Measurements from ENCODE around the gene TMEFF1.

Gene TMEFF1

DNA sequence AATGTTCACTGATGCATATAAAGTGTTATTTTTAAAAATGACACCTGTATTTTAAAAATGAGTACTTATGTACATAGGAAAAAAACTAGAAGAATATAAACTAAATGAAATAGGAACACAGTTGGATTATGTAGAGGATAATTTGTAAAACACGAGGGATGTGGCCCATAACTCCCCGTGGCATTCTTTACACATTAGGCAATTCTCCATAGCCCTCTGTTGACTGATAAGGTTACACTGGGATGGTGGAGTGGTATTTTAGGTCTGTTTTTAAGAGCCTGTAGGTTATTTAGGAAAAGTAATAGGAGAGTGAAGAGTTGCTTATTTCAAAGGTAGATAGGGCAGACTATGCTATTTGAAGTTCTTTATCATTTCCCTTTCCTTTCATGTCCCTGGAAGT, 106.7 kb downstream of the TMEFF1 start:
- no peak for DNase-seq

- DNase-seq: peak in 1 of 2 experiments; percentile 11
Measured at GRCh38 chr9:100580257-100580656, 107.3 kb downstream of the TMEFF1 start.

- DNase-seq: no peak
Measured at GRCh38 chr9:100581081-100581480, 108.1 kb downstream of the TMEFF1 start.

DNA sequence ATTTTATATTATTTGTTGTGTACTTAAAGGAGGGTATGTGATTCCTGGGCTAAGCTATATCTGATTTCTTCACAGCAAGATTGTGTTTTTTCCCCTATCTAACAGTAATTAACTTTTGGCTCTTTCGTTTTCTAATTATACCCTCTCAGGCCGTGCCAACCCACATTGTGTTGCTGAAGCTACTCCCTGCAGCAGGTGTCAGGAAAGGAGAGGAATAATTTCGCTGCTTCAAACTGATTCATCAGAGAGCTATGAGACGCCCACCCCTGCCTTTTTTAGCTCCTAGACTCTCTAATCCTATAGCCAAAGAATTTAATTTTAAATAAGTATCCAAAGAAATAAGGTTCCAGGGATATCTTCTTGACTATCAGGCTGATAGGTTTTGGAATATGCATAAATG, 108.7 kb downstream of the TMEFF1 start:
- no peak for DNase-seq

DNA sequence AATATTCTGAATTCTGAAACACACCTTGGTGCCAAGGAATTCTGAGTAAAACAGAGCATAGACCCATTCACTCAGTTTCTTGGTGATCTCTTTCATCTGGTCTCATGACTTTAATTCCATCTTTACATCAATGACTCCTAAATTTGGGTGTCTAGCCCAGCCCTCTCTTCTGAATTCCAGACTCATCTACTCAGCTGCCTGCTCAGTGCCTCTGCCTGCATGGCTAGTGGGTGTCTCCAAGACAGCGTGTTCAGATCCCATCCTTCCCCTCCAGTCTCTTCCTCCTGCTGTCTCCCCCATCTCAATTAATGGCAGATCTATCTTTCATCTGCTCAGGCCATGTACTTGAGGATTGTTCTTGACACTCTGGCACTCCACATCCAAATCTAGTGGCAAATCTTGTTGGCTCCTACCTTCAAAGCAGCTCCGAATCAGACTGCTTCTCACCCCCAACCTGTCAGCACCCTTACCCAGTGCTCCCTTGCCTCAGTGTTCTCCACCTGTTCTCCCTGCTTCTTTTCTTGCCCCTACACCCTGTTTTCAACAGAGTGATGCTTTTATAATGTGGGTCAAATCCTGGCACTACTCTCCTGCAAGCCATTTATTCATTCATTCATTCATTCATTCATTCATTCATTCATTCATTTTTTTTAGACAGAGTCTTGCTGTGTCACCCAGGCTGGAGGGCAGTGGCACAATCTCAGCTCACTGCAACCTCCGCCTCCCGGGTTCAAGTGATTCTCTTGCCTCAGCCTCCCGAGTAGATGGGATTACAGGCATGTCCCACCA, 110.3 kb downstream of the TMEFF1 start:
- no peak for DNase-seq

DNA sequence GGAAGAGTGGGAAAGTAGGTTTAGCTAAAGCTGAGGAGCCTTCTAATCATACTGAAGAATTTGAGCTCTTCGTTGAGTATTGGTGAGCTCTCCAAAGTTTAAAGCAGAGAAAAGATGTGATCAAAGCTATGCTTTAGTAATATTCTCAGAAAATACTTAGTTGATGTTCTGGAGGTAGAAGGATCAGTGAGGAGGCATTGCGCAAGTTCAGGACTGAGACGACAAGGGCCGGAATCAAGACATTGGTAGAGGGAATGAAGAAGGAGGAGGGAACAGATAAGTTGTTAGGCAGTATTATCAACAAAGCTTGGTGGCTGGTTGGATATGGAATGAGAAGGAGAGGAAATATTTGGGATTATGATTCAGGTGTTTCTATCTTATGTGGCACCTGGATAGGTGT, 112.0 kb downstream of the TMEFF1 start:
- no peak for DNase-seq

GRCh38 chr9:100586093-100586492, 113.1 kb downstream of the TMEFF1 start:
- DNase-seq: no peak

- no peak for DNase-seq
Measured at GRCh38 chr9:100587375-100587774, 114.4 kb downstream of the TMEFF1 start.

GRCh38 chr9:100589582-100589981, 116.6 kb downstream of the TMEFF1 start:
- no peak for DNase-seq

DNA sequence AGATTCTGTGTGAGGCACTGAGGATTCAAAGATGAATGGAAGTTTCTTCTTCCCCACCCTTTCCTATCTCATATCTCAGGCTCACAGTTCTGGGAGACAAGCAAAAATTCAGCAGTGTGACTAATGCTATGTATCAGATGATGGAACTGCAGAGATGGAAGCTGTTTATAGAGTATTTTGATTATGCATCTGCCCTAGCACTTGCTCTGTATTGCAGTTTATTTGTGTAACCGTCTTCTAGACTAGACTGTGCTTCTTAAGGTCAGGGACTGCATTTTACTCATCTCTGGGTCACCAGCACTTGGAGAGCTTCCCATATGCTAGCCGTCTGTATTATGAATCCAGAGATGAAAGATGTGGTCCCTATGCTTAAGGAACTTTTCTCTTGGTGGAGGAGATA, 117.5 kb downstream of the TMEFF1 start:
- DNase-seq: no peak

DNA sequence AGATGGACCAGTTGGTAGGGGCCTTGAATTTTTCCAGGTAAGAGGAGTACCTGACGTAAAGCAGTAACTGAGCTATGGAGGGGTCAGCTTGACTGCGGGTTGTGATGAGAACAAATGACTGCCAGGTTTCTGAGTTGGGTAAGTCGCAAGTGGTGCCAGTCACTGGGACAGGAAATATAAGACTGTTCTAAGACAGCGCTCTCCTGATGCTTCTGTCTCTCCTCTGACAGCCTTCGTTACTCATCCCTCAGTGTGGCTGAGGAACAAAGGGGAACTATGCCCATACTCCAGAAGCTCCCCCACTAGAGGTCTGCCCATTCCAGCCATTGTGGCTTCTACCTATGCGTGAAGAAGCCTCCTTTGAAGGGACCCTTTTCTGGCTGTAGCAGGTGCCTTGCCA, 118.2 kb downstream of the TMEFF1 start:
- DNase-seq: no peak

GRCh38 chr9:100591639-100592412, 118.9 kb downstream of the TMEFF1 start:
- DNase-seq: no peak

GRCh38 chr9:100595391-100596199, 122.6 kb downstream of the TMEFF1 start:
- DNase-seq: peak; percentile 32 to 78

GRCh38 chr9:100597236-100597635, 124.3 kb downstream of the TMEFF1 start:
- DNase-seq: no peak

GRCh38 chr9:100598641-100599145, 125.7 kb downstream of the TMEFF1 start:
- peak in 1 of 2 experiments; percentile 66 for DNase-seq

DNA sequence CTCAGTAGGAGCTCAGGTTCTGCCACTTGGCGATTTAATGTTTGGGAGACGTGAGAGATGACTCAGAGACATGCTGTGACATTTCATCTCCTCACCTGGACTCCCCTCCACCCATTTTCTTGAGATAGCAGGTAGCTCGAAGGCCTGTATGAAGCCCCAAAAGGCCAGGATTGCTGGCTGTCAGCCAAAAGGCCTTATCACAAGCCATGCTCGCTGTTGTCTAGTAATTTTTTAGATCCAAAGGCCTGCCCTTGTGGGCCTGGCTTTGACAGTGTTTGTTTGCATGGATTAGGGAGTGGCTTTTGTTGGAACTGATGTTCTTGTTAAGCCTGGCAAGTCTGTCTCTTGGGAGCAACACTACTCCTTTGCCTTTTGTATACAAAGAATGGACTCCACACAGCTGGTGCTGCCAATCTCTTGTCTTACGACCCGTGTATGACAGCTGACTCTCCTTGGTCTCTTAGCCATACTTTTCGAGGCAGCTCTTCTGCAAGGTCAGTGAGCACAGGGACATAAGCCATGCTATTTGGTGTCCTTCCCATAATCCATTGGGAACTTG, 127.7 kb downstream of the TMEFF1 start:
- DNase-seq: peak in 1 of 2 experiments; percentile 14

DNA sequence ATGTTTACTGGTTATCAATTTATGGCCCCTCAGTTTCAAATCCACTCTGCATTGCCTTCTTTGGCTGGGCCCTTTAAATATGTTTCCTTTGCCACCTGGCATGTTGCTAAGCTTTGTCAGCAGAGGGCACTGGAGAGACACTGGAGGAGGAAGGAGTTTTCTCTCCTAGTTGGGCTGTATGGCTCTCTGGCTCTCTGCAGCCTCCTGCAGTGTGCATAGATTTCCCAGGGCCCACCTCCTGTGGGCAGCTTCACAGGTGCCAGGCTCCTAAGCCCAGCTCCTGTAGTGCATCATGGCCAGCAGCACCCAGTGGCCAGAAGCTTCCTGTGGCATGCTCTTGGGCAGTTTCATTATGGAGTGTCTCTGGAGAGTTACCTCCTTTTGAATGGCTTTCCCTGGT, 128.3 kb downstream of the TMEFF1 start:
- DNase-seq: peak; percentile 19 to 77

GRCh38 chr9:100602342-100602801, 129.4 kb downstream of the TMEFF1 start:
- DNase-seq: peak; percentile 21 to 73

DNA sequence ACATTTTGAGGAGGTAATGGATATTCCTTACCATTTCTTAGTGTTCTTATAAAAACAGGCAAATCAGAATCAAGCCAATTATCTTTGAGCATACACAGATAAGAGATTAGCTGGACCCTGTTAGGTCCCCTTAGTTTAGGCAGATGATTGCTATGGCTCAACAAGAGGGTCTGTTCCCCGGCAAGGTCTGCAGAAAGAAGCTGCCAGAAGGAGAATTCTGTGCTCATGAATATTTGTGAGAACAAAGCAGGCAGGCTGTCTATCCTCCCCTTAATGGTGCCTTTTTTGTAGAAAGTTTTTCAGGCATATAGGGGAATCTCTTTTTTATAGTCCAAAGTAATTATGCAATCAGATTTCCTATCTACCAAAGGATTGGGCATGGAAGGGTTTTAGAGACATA, 132.5 kb downstream of the TMEFF1 start:
- no peak for DNase-seq

DNA sequence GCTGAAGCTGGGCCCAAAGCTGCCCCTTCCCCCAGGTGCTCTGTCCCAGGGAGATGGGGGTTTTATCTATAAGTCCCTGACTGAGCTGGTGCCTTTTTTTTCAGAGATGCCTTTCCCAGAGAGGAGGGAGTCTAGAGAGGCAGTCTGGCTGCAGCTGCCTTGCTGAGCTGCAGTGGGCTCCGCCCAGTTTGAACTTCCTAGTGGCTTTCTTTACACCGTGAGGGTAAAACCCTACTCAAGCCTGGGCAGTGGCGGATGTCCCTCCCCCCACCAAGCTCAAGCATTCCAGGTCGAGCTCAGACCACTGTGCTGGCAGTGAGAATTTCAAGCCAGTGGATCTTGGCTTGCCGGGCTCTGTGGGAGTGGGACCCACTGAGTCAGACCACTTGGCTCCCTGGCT, 146.2 kb downstream of the TMEFF1 start:
- no peak for DNase-seq

DNA sequence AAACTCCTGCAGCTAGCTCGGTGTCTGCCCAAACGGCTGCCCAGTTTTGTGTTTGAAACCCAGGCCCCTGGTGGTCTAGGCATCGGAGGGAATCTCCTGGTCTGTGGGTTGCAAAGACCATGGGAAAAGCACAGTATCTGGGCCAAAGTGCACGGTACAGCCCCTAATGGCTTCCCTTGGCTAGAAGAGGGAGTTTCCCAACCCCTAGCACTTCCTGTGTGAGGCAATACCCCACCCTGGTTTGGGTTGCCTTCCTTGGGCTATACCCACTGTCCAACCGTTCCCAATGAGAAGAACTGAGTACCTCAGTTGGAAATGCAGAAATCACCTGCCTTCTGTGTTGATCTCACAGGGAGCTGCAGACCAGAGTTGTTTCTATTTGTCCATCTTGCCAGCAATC, 146.7 kb downstream of the TMEFF1 start:
- DNase-seq: no peak

GRCh38 chr9:100623969-100624368, 151.0 kb downstream of the TMEFF1 start:
- DNase-seq: no peak

DNA sequence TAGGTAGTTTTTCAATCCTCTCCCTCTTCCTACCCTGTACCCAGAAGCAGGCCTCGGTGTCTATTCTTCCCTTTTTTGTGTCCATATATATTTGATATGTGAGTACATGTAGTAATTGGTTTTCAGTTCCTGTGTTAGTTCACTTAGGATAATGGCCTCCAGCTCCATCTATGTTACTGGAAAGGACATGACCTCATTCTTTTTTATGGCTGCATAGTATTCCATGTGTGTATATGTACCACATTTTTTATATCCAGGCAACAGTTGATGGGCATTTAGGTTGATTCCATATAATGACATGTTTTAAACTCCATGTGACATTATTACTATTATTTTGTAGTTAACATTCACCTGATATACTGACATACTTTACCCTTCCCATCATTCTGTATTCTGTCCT, 154.0 kb downstream of the TMEFF1 start:
- no peak for DNase-seq

Measured in NCI-H446 (cell line).